ENCODE data around the gene SP7. TPM values are rescaled to one million over a fixed set of nuclear protein-coding genes. Genes with fewer than 3 reads are reported as not detected.

The SP7 gene
- total and polyA plus RNA-seq, 9 of the 15 experiments (the other 6 are each of a cell fraction or from before 2014, with no cell fraction given) = 0.04 TPM; not detected in 8

- FAIRE-seq = no peak
- Histone ChIP-seq H3K4me1 (replicated peaks in 1 of 2; ENCODE audit: control insufficient read depth in 2 of 2, insufficient read depth in 2 of 2, low read length in 2 of 2) (peaks cover 32 to 42% of the 10 kb centered on the region in 2 experiments), H3K4me2 (ENCODE audit: insufficient read depth, low read length) (peak overlapping the region; percentile 59), H2AFZ (ENCODE audit: low read depth, low read length) (no peak overlapping the region), H3K79me2 (ENCODE audit: control insufficient read depth, insufficient read depth, low read length) (peaks cover 69% of the 10 kb centered on the region), H3K9ac (ENCODE audit: insufficient read depth in 1 of 2, low read depth in 2 of 2, low read length in 2 of 2) (peak overlapping the region; percentile 7 to 53; a peak in 2 of 4 replicates), H3K27me3 (ENCODE audit: control insufficient read depth in 2 of 2, insufficient read depth in 2 of 2, low read length in 2 of 2) (no peaks in the 10 kb centered on the region), H3K9me3 (replicated peaks; ENCODE audit: control insufficient read depth, insufficient read depth, low read depth, low read length) (no peaks in the 10 kb centered on the region), H3K27ac (ENCODE audit: extremely low read depth, low read depth, low read length) (peak overlapping the region; percentile 22; the same call in 2 of the 3 replicates), H4K20me1 (replicated peaks; ENCODE audit: control insufficient read depth, insufficient read depth, low read length) (0 out of 2 replicates have a peak, but pooled peaks cover 3% of the 10 kb centered on the region), H3K4me3 (peak overlapping the region; percentile 13; the same call in 1 of the 2 replicates), H3K9me1 (ENCODE audit: control insufficient read depth, insufficient read depth, low read length) (no peaks in the 10 kb centered on the region), H3K36me3 (ENCODE audit: control insufficient read depth, insufficient read depth, low read length) (peaks cover 62% of the 10 kb centered on the region)
- in situ Hi-C loops (cut with MboI) (no loop called here), intact Hi-C loops (cut with micrococcal nuclease) (no loop called here)
- CTCF ChIA-PET (ENCODE audit: low intra/inter-chr PET ratio) = interaction anchor here (3.5 kb wide), 1 partner anchor 31 kb away, joined by 20 read pairs; no protein-coding TSS in a partner anchor
- WGBS (ENCODE audit: insufficient coverage, low coverage, missing lambda C conversion rate) = 82% methylated on average over 2 of the region's 2 CpGs
- DNase-seq (ENCODE audit: extremely low read depth in 1 of 4, low spot score in 3 of 4) = no peak
- POLR2A ChIA-PET = interaction anchor here (0.9 to 1.7 kb wide), 3 partner anchors 14 to 49 kb away, joined by 3 to 5 read pairs (median 3); no protein-coding TSS in a partner anchor
- no TSS peak for BruUV-seq (replicated peaks)
- no peak for ATAC-seq
- no peak for TF ChIP-seq KDM1A (IDR thresholded peaks at IDR 0.05)
- TF ChIP-seq KLF6 (CRISPR knock-in tag; IDR thresholded peaks at IDR 0.05; ENCODE audit: borderline replicate concordance) = no peak
- no peak for TF ChIP-seq HOXB6 (CRISPR knock-in tag; IDR thresholded peaks at IDR 0.05; ENCODE audit: borderline replicate concordance)
- TF ChIP-seq ELF4 (CRISPR knock-in tag; IDR thresholded peaks at IDR 0.05) = no peak
- no peak for TF ChIP-seq ZNF197 (CRISPR knock-in tag; IDR thresholded peaks at IDR 0.05; ENCODE audit: low read depth)
- no peak for TF ChIP-seq TRIM24 (IDR thresholded peaks at IDR 0.05)
- no peak for TF ChIP-seq MAX (CRISPR knock-in tag; IDR thresholded peaks at IDR 0.05)
- no peak for TF ChIP-seq ZNF318 (IDR thresholded peaks at IDR 0.05; ENCODE audit: borderline replicate concordance in 1 of 2, low read depth in 1 of 2)
- TF ChIP-seq HNRNPH1 (optimal IDR thresholded peaks at IDR 0.05; ENCODE audit: low read depth, low read length) = no peak
- TF ChIP-seq NCOA4 (IDR thresholded peaks at IDR 0.05; ENCODE audit: partially characterized antibody) = no peak
- TF ChIP-seq NR0B1 (IDR thresholded peaks at IDR 0.05; ENCODE audit: partially characterized antibody) = no peak
Observed at GRCh38 chr12:53383258-53383657, 47.1 kb upstream of the SP7 start.

Measured in K562 (cell line).